H1 (cell line): ENCODE data around the gene ATP4A. TPM values are rescaled to one million over a fixed set of nuclear protein-coding genes. Genes with fewer than 3 reads are reported as not detected.
A peak's percentile ranks its signal among the peaks of the same experiment; 100 is the strongest.

Experiments
- KDM1A ChIP-seq: fragments of 200-600, 300-600 bp; sonication (generic); IDR thresholded peaks from 2 replicates; pipeline ENCODE4 v1.7.1; 2016; ENCODE audit warnings: mild to moderate bottlenecking, low read length, borderline replicate concordance
- POLR2A ChIP-seq, 2 experiments: IDR thresholded peaks; 1 replicate in 1 of 2; 2 replicates in 1 of 2; pipeline ENCODE4 v1.6.1; 2011; ENCODE audit warnings: low read depth in 2 of 2, low read length in 2 of 2, mild to moderate bottlenecking in 2 of 2; ENCODE audit errors: control extremely low read depth in 1 of 2
- RFX5 ChIP-seq: IDR thresholded peaks from 2 replicates; pipeline ENCODE4 v1.6.1; 2011; ENCODE audit warnings: low read depth, low read length, improper control_type of control experiment, borderline replicate concordance
- RNF2 ChIP-seq: fragments of 200-900, 300-1000 bp; sonication (generic); IDR thresholded peaks from 2 replicates; pipeline ENCODE4 v1.7.1; 2016; ENCODE audit warnings: borderline replicate concordance, low read depth, mild to moderate bottlenecking, antibody characterized with exemption, low read length; ENCODE audit not compliant: poor library complexity, severe bottlenecking; ENCODE audit errors: missing control alignments
- SRF ChIP-seq: IDR thresholded peaks from 2 replicates; pipeline ENCODE4 v1.6.1; 2011; ENCODE audit warnings: mild to moderate bottlenecking, low read depth, low read length, moderate library complexity
- polyA plus RNA-seq, 7 experiments: library from polyadenylated mRNA; depleted of rRNA in 3 of 7; stranded (reverse) in 5 of 7; unstranded in 2 of 7; fragments of >200 nt in 5 of 7; fragments of 200-250 nt in 2 of 7; gene quantifications; 1 replicate in 5 of 7; 2 replicates in 1 of 7; 4 replicates in 1 of 7; pipeline versions ENCODE4 v1.2.1 to v1.2.3, GENCODE V29; 2011 to 2013; ENCODE audit warnings: missing spikeins in 2 of 7, mixed read lengths in 2 of 7
- total RNA-seq: library from RNA; stranded (reverse); fragmentation: NEBNext Ultra II Directional; extraction: Animal tissue kit (Norgen Biotek cat#: 25700); gene quantifications from 2 replicates; pipeline ENCODE4 v1.2.1, GENCODE V29; 2021
- TF ChIP-seq, protein P1 (sequence below): fragments of 300-600 bp; sonication (generic); IDR thresholded peaks from 2 replicates; pipeline ENCODE4 v1.7.1; 2012; ENCODE audit warnings: low read length, moderate library complexity, mild to moderate bottlenecking, inconsistent platforms; ENCODE audit not compliant: insufficient replicate concordance

Gene ATP4A
- total and polyA plus RNA-seq, 2 of the 8 experiments (the other 6 are each of a cell fraction or from before 2014, with no cell fraction given): 0.50 to 1.2 TPM

DNA sequence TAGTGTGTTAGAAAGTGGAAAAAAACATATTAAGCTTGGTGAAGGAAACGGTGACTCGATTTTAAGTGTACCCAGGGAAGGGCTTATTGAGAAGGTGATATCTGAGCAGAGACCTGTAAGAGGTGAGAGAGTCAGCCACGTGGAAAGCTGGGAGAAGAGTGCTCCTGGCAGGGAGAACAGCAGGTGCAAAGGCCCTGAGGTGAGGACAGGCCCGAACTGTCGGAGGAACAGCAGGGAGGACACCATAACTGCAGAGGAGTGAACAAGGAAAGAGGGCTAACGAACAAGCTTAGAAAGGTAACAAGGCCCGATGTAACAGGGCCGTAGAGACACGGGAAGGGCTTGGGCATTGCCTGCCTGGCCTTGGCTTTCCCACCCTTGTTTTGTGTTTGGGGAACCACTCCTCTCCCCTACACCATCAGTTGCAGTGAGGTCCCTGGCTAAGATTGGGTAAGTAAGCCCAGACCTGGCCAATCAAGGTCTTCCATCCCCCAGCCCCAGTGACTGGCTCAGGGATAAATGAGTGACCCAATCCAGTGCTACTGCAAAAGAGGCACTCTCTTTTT is 7.3 kb downstream of the ATP4A start (continued):
- TF ChIP-seq, protein P1, sequence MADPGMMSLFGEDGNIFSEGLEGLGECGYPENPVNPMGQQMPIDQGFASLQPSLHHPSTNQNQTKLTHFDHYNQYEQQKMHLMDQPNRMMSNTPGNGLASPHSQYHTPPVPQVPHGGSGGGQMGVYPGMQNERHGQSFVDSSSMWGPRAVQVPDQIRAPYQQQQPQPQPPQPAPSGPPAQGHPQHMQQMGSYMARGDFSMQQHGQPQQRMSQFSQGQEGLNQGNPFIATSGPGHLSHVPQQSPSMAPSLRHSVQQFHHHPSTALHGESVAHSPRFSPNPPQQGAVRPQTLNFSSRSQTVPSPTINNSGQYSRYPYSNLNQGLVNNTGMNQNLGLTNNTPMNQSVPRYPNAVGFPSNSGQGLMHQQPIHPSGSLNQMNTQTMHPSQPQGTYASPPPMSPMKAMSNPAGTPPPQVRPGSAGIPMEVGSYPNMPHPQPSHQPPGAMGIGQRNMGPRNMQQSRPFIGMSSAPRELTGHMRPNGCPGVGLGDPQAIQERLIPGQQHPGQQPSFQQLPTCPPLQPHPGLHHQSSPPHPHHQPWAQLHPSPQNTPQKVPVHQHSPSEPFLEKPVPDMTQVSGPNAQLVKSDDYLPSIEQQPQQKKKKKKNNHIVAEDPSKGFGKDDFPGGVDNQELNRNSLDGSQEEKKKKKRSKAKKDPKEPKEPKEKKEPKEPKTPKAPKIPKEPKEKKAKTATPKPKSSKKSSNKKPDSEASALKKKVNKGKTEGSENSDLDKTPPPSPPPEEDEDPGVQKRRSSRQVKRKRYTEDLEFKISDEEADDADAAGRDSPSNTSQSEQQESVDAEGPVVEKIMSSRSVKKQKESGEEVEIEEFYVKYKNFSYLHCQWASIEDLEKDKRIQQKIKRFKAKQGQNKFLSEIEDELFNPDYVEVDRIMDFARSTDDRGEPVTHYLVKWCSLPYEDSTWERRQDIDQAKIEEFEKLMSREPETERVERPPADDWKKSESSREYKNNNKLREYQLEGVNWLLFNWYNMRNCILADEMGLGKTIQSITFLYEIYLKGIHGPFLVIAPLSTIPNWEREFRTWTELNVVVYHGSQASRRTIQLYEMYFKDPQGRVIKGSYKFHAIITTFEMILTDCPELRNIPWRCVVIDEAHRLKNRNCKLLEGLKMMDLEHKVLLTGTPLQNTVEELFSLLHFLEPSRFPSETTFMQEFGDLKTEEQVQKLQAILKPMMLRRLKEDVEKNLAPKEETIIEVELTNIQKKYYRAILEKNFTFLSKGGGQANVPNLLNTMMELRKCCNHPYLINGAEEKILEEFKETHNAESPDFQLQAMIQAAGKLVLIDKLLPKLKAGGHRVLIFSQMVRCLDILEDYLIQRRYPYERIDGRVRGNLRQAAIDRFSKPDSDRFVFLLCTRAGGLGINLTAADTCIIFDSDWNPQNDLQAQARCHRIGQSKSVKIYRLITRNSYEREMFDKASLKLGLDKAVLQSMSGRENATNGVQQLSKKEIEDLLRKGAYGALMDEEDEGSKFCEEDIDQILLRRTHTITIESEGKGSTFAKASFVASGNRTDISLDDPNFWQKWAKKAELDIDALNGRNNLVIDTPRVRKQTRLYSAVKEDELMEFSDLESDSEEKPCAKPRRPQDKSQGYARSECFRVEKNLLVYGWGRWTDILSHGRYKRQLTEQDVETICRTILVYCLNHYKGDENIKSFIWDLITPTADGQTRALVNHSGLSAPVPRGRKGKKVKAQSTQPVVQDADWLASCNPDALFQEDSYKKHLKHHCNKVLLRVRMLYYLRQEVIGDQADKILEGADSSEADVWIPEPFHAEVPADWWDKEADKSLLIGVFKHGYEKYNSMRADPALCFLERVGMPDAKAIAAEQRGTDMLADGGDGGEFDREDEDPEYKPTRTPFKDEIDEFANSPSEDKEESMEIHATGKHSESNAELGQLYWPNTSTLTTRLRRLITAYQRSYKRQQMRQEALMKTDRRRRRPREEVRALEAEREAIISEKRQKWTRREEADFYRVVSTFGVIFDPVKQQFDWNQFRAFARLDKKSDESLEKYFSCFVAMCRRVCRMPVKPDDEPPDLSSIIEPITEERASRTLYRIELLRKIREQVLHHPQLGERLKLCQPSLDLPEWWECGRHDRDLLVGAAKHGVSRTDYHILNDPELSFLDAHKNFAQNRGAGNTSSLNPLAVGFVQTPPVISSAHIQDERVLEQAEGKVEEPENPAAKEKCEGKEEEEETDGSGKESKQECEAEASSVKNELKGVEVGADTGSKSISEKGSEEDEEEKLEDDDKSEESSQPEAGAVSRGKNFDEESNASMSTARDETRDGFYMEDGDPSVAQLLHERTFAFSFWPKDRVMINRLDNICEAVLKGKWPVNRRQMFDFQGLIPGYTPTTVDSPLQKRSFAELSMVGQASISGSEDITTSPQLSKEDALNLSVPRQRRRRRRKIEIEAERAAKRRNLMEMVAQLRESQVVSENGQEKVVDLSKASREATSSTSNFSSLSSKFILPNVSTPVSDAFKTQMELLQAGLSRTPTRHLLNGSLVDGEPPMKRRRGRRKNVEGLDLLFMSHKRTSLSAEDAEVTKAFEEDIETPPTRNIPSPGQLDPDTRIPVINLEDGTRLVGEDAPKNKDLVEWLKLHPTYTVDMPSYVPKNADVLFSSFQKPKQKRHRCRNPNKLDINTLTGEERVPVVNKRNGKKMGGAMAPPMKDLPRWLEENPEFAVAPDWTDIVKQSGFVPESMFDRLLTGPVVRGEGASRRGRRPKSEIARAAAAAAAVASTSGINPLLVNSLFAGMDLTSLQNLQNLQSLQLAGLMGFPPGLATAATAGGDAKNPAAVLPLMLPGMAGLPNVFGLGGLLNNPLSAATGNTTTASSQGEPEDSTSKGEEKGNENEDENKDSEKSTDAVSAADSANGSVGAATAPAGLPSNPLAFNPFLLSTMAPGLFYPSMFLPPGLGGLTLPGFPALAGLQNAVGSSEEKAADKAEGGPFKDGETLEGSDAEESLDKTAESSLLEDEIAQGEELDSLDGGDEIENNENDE: no peak
- TF ChIP-seq RNF2: no peak
- no peak for TF ChIP-seq POLR2A (IDR thresholded peaks at IDR 0.05; ENCODE audit: control extremely low read depth in 1 of 2, low read depth in 2 of 2, low read length in 2 of 2)
- peak; percentile 65; the same call in 1 of the 2 replicates for TF ChIP-seq KDM1A
- no peak for TF ChIP-seq RFX5
- TF ChIP-seq SRF: no peak
